Measurements from ENCODE around the gene LMO4. TPM values are rescaled to one million over a fixed set of nuclear protein-coding genes. Genes with fewer than 3 reads are reported as not detected.

The LMO4 gene
- total RNA-seq, 4 donors from 2014 or later = 29.6 to 47.3 (median 35.8) TPM

GRCh38 chr1:87337606-87338005 is 8.9 kb downstream of the LMO4 start:
- Histone ChIP-seq H3K27me3 (no peaks in the 10 kb centered on the region), H3K27ac (no peak overlapping the region), H3K9me3 (no peaks in the 10 kb centered on the region), H3K4me1 (peaks cover 25 to 30% of the 10 kb centered on the region in 2 donors), H3K4me3 (no peak overlapping the region), H3K36me3 (peaks cover 0 to 33% of the 10 kb centered on the region in 2 donors)
- TF ChIP-seq, protein P1, sequence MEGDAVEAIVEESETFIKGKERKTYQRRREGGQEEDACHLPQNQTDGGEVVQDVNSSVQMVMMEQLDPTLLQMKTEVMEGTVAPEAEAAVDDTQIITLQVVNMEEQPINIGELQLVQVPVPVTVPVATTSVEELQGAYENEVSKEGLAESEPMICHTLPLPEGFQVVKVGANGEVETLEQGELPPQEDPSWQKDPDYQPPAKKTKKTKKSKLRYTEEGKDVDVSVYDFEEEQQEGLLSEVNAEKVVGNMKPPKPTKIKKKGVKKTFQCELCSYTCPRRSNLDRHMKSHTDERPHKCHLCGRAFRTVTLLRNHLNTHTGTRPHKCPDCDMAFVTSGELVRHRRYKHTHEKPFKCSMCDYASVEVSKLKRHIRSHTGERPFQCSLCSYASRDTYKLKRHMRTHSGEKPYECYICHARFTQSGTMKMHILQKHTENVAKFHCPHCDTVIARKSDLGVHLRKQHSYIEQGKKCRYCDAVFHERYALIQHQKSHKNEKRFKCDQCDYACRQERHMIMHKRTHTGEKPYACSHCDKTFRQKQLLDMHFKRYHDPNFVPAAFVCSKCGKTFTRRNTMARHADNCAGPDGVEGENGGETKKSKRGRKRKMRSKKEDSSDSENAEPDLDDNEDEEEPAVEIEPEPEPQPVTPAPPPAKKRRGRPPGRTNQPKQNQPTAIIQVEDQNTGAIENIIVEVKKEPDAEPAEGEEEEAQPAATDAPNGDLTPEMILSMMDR (IDR thresholded peaks at IDR 0.05 in 4 of 5, conservative IDR thresholded peaks at IDR 0.05 in 1 of 5) = no peak
- no peak for TF ChIP-seq POLR2A (IDR thresholded peaks at IDR 0.05)
- DNase-seq = no peak
- no peak for ATAC-seq
- in situ Hi-C loops (cut with MboI; ENCODE audit: low sequenced_read_pairs in 4 of 4) = loop anchor here in 1 of 4 donors (25.0 kb wide), 3 partner anchors 425 to 1350 kb away; partner anchors contain the start of genes HS2ST1, PKN2, SELENOF and SH3GLB1
- intact Hi-C loops (cut with DNase I; ENCODE audit: low total_unique reads) = loop anchor here (10.0 kb wide), 1 partner anchor 633 kb away; the partner anchor contains the start of gene SH3GLB1

DNA sequence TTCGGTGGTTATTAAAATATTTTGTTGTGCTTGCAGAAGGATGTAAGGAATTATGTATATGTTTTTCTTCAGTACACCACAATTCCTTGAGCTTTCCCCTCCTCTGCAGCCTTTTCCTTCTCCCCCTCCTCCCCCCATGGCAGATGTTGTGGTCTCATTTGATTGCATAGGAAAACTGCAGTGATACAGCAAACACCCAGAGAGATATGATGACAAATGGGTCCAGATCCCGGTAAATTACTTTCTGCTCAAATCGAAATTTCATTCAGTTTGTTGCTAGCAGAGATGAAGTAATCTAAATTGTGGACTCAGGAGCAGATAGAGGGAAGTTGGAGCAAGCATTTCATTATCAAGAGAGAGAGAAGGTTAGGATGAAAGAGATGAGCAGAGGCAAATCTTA is 9.9 kb downstream of the LMO4 start:
- H3K4me3 ChIP-seq = no peak overlapping the region
- peaks cover 0 to 43% of the 10 kb centered on the region in 2 donors for H3K36me3 ChIP-seq
- DNase-seq = no peak
- no peaks in the 10 kb centered on the region for H3K9me3 ChIP-seq
- in situ Hi-C loops (cut with MboI; ENCODE audit: low sequenced_read_pairs in 4 of 4) (loop anchor here in 1 of 4 donors (25.0 kb wide), 3 partner anchors 426 to 1349 kb away; partner anchors contain the start of genes HS2ST1, PKN2, SELENOF and SH3GLB1), intact Hi-C loops (cut with DNase I; ENCODE audit: low total_unique reads) (loop anchor here (10.0 kb wide), 1 partner anchor 634 kb away; the partner anchor contains the start of gene SH3GLB1)
- TF ChIP-seq, protein P1 (IDR thresholded peaks at IDR 0.05 in 4 of 5, conservative IDR thresholded peaks at IDR 0.05 in 1 of 5) = no peak
- no peak for TF ChIP-seq POLR2A (IDR thresholded peaks at IDR 0.05)
- H3K27ac ChIP-seq = no peak overlapping the region
- H3K4me1 ChIP-seq = peaks cover 20 to 22% of the 10 kb centered on the region in 2 donors
- no peaks in the 10 kb centered on the region for H3K27me3 ChIP-seq
- no peak for ATAC-seq

DNA sequence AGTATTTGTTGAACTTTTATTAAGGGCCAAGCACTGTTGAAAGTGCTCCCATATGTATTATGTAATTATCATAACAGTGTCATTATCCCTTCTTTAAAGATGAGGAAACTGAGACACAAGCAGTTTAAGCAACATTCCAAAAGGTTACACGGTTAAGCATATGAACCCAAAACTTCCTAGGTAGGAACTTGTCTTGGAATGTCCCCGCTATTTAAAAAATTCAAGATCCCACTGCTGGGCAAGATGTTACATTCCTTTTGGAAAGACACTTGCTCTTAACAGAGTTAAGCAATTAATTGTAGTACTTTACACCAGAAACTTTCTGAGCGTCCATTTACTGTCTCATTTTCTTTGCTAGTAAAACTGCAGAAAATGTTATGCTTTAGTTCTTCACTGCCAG is 15.6 kb downstream of the LMO4 start:
- no peak for ATAC-seq
- in situ Hi-C loops (cut with MboI; ENCODE audit: low sequenced_read_pairs in 4 of 4) = loop anchor here in 1 of 4 donors (25.0 kb wide), 3 partner anchors 432 to 1343 kb away; partner anchors contain the start of genes HS2ST1, PKN2, SELENOF and SH3GLB1
- Histone ChIP-seq H3K4me1 (no peaks in the 10 kb centered on the region), H3K36me3 (peaks cover 0 to 56% of the 10 kb centered on the region in 2 donors), H3K27ac (no peak overlapping the region), H3K4me3 (no peak overlapping the region), H3K9me3 (no peaks in the 10 kb centered on the region), H3K27me3 (no peaks in the 10 kb centered on the region)
- TF ChIP-seq, protein P1 (IDR thresholded peaks at IDR 0.05 in 4 of 5, conservative IDR thresholded peaks at IDR 0.05 in 1 of 5) = no peak
- no peak for TF ChIP-seq POLR2A (IDR thresholded peaks at IDR 0.05)
- intact Hi-C loops (cut with DNase I; ENCODE audit: low total_unique reads) = no loop called here
- DNase-seq = no peak

DNA sequence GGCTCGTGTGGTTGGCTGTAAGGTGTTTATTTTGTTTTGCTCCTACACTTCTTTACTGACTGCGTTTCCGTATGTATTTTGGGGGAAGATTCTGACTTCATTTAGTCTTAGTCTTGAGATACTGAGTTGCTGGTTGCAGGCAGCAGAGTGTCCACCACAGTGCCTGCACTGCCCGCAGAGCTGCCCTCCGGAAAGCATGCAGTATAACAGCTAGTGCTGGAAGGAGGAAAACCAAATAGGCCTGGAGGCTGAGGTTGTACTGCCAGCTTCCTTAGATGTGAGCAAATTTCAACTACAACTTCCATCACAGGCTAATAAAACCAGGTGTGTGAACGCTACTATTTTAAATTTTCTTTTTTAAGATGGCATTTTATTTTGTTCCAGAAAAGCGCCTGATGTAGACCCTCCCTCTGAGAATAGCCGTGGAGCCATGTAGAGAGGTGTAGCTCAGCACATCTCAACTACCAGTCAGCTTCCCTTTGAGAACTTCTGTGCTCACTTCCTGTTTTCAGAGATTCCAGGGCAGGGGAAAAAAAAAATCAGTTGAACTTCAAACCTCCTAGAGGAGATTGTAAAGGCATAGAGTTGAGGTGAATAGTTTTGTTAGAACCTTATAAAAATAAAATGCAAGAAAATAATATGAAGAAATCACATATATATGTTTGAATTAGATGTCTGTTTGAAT is 17.6 kb downstream of the LMO4 start:
- TF ChIP-seq, protein P1 (IDR thresholded peaks at IDR 0.05 in 4 of 5, conservative IDR thresholded peaks at IDR 0.05 in 1 of 5) = no peak
- TF ChIP-seq POLR2A (IDR thresholded peaks at IDR 0.05) = no peak
- in situ Hi-C loops (cut with MboI; ENCODE audit: low sequenced_read_pairs in 4 of 4) (loop anchor here in 1 of 4 donors (25.0 kb wide), 3 partner anchors 434 to 1341 kb away; partner anchors contain the start of genes HS2ST1, PKN2, SELENOF and SH3GLB1), intact Hi-C loops (cut with DNase I; ENCODE audit: low total_unique reads) (no loop called here)
- Histone ChIP-seq H3K4me3 (no peak overlapping the region), H3K27me3 (no peaks in the 10 kb centered on the region), H3K4me1 (no peaks in the 10 kb centered on the region), H3K27ac (no peak overlapping the region), H3K9me3 (no peaks in the 10 kb centered on the region), H3K36me3 (peaks cover 0 to 37% of the 10 kb centered on the region in 2 donors)
- DNase-seq (no peak), ATAC-seq (no peak)

All from gastrocnemius medialis (tissue), 4 donors.